Embryonic facial prominence (tissue), 1 donor: ENCODE measurements around the gene OSBPL5.

Source experiments
- DNase-seq: peaks from one replicate; pipeline ENCODE4 v3.0.0-alpha.2; 2016; ENCODE audit errors: extremely low spot score

Gene OSBPL5

DNA sequence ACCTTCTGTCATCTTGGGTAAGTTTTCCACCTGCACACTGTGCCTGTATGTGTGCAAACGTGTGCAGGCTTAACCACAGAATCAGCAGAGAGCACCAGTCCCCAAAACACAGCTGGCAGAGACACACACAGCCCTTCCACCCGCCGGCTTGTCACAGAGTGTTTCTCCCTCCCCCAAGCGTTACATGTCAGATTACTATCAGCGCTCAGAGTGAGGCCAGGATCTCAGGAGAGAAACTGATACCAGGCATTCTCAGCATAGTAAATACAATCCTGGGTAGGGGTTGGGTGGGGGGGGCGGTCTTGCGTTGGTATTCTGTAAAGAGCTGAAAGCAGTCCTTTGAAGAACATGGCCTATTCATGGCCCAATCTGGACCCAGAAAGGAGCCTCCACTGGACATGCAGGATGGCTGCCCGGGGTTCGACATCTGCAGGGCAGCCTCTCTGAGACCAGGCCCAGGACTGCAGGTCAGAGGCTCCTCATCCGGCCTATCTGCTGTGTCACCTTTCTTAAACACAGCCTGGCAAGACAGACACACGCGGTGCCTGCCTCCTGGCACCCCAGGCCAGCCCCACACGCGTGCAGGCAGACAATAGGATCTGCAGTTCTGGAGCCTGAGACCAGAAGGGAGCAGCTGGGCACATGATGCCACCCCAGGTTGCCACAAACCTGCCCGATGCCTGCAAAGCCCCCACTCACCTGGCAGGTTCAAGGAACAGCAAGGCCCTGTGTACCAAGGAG, 1.7 kb downstream of the OSBPL5 start:
- DNase-seq, result no peak

DNA sequence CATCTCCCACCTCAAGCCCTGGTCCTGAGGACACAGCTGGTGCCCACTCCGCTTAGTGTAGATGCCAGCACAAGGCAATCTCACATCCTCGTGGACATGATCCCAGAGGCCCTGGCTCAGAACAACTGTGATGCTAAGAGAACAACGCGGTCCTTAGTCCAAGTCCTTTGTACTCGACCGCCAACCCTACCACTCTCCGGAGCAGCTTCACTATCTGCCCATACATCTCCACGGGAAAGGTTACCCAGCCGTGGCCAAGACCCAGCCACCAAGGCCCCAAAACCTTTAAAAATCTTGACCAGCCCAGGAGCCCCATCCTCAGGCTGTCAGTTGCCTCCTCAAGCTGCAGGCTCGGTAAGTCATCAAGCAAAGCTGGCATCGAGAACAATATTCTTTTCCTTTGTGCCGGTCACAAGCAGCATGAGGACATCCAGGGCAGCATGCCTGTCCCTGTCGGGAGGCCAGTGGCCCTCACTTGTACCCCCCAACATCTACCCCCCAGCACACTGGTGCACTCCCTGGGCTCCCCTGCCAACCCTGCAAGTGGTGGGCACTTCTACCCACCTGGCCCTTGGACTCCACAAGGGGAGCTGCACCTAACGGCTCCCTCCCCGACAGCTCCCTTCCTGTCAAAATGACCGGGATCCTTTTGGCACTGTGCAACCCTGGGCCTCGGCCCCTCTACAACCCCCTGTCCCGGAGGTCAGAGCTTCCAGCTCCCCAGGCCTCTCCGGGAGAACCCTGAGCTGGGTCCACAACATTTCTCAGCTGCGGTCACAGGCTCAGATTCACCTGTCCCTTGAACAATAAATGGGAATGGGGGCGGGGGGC, 2.5 kb downstream of the OSBPL5 start:
- DNase-seq, result no peak

DNA sequence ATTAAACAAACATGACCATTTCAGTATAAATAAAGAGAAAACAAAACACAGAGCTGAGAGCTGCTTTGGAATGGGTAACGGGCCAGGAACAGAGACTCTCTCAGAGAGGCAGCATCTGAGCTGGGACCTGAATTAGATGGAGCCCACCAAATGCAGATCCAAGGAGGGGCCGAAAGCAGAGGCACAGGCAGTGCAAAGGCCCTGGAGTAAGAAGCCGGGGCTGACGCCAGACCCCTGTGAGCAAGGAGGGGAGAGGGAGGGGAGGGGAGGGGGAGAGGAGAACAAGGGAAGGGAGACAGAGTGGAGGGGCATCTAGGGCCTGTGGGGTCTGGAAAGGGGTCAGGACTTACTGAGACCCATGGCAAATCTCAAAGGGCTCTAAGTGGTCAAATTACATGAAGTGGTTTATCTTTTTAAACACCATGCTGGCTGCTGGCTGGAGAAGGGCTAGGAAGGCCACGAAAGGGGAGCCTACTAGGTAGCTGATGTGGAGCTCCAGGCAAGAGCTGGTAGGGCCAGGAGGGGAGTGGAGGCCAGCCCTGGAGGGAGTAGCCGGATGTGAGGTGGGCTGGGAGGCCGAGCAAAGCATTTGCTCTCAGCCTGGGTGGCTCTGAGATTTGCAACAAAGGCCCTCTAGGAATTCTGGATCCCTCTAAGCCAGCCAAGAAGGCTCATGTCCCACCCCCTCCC, 3.2 kb downstream of the OSBPL5 start:
- DNase-seq, result no peak

DNA sequence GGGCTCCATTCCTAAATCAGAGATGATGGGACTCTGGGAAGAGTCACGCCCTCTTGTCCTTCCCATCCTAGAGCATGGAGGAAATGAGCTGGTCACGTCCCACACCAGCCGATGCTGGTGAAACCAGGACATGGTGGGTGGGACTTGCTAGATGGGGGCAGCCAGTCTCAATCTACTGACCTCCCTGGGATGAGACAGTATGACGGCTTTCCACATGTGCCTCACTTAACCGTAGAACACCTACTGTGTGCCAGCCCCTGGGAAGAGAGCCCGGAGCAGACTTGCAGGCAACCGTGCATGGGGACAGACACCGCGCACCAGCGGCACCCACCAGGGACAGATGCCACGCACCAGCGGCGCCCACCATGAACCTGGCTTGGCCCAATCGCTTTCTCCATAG, 3.8 kb downstream of the OSBPL5 start:
- no peak for DNase-seq

DNA sequence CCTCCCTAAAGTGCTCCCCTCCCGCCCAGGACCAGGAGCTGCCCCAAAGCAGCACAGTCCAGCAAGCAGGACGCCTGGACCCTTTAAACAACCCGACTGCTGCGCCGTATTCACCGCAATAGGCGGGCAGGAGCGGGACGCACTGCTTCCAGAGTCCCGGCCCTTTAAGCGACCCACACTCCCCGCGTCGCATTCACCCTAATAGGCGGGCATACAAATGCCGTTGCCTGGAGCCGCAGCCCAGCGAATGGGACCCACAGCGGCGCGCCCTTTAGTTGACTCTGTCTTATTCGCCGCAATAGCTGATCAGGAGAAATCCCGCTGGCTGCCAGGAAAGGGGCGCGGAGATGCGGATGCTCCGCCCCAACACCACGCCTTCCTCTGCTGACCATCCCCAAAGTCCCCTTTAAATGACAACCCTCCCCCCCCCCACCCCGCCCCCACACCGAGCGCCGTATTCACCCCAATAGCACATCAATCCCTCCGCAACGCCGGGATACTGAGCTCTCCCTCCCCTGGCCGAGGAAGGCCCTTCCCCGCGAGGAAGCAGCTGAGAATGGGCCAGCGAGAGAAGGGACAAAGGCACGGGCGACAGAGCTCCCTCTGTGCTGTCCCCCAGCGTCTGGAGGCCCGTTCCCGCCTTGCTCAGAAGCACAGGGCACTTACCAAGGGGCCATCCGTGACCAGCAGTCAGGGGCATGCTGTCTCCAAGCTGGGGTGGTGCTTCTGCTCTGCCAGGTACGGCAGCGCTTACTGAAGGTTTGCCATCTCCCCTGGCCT, 4.7 kb downstream of the OSBPL5 start:
- DNase-seq, result peak; percentile 82

DNA sequence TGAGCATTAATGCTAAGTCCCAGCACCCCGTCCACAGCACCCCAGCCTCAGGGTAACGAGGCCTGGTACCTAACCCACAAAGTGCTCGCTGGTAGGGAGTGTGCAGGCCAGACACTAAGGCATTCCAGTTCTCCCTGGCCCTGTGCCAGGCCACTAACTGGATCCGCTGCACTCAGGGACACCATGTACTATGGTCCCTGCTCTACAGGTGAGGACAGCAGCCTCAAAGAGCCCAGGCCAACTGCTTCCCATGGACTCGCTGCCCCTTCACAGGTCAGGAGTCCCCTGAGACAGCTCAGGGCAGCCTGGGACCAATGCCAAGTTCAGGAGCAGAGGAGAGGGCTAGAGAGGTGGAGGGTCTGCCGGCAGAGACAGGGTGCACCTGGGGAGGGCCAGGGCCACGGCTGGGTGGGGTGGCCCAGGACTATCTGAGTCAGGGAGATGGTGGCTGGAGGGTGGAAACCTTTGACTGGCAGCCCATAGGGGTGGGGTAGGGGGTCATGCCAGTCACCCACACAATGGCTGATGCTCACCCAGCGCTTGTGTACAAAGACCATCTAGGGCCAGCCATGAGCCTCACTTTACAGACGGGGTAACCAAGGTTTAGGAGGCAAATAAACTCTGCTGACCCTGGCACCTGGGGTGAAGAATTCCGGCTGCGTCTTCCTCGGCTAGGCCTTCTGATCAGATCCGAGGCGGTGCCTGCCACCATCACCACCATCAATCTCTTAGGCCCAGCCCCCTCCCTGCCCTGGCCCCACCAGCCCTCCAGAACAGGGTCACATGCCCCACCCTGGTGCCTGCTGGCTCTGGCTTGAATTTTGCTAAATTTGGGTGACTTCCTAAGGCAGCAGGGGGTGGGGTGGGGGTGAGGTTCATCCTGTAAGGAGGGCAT, 5.6 kb downstream of the OSBPL5 start:
- DNase-seq, result no peak

DNA sequence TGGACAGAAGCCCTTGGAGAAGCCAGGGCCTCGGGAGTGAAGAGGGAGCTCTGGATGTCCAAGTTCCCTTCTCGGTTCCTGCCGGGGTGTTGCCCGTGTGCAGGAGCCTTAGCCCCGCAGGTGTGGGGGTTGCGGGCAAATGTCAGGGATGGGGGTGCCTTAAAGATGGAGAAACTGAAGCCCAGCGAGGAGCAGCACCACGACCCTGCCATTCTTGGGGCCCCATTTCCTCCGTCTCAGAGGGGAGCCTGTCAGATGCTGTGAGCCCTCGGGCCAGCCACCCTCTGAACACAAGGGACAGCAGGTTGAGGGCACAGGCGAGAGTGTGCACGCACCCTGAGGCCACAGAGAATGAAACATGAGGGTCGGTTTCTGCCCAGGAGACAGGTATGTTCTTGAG, 6.3 kb downstream of the OSBPL5 start:
- no peak for DNase-seq

DNA sequence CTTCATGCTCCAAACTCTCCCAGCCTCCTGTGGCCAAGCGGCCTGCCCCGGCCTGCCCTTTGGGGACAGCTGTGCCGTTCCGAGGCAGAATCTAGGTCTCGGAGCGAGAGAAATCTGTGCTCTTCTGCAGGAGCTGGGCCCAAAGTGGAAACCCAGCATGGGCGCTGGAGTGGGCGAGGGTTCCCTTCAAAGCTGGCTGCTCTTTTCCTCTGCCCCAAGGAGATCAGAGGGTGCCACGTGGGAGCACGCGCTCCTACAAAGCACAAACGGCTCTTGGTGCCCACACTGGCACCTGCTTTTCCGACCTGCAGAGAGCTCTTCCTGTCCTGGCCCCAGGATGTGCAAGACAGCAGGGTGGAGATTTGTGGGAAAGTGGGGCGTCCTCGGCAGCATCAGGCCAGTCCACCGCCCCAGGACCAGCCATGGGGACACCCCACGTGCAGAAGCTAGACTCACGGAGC, 6.9 kb downstream of the OSBPL5 start:
- DNase-seq, result no peak

DNA sequence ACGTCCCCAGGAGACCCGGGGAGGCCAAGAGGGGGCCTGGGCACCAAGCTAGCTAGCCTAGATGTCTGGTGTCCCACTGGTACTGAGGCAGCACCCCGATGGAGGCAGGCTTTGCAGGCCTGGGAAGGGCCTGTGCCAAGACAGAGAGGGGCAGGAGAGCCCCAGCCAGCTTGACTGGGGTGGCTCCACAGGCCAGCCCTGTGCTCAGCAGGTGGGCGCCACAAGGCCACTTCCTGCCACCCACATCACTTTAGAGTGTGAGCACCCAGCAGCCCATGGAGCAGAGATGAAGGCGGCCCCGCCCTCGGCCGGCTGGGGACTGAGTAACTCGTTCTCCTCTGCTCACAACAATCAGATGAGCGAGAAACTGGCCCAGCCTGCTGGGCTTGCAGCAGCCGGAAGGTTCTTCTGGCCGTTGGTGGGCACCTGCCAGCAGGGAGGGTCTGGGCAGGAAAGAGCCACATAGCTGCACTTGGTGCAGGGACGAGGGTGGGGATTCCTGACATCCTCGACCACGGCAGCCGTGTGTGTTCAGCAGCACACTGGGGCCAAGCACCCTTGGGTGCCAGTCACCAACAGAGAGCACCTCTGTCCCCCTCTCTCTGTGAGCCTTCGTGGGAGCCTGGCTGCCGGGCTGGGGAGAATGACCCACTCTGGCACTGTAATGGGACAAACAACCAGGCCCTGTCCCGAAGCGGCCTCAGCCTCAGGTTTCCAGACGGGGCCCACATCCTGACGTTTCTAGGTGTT, 7.6 kb downstream of the OSBPL5 start:
- no peak for DNase-seq

DNA sequence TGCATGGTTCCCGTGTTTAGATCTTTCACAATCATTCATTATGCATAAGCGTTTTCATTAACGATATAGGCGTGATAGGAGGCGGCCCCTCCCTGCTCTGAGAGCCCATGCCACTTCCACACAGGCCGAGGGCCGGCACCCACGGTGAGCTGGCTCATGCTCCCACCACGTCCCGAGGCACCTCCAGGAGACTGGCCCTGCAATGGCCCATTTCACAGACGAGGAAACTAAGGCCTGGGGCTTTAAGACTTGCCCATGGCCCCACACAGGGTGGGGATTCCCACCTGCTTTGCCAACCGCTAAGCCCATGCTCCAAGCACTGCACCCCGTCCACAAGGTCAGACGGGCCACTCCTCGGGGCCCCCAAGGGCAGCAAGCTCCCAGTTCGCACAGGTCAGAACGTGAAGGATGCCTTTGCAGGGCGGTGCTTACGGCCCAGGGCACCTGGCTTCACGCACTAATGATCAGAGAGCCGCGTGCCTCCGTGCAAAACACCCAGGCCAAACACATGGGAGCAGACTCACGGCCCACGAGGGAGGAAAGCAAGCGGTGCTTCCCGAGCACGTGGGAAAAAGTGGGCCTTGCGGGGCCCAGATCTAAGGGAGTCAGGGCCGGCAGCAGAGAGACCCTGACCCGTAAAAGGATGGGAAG, 8.3 kb downstream of the OSBPL5 start:
- DNase-seq, result no peak

DNA sequence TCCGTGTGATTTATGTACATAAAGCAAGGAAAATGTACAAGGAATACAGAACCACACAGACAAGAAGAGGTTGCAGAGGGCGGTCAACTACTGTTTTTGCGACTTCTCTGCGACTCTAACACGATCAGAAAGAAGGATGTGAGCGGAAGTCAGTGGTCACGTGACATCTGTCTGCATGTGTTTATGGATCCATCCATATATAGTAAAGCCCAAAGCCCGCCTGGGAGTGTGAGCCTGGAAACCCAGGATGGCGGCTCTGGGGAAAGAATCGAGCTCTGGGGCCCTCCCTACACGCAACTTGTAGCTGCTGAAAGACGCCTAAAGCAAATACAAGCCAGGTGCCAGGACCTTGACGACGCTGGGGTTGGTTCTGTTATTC, 8.8 kb downstream of the OSBPL5 start:
- DNase-seq, result no peak

DNA sequence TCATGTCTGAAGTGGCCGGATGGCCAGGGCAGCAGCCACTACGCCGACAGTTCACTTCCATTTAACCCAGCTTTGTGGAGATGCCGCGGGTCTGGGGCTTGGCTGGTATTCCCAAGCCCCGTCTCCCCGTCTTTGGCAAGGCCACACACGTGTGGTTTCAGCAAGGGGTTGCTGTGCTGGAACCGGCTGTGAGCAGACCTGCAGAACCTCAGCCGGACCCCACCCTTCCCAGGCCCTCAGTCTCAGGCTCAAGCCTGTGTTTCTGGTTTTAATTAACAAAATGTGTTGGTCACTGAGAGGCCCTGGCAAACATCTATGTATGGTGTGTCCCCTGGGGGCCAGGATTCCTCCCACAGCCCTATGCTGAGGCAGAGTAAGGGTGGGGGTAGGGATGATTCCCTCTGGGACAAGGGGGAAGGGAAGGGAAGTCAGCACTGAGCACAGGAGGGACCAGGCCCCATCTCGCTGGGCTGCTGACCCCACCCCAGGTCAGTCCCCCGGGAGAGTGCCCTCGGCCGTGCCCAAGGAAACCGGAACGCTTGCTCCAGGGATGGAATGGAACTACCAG, 9.3 kb downstream of the OSBPL5 start:
- DNase-seq, result no peak

DNA sequence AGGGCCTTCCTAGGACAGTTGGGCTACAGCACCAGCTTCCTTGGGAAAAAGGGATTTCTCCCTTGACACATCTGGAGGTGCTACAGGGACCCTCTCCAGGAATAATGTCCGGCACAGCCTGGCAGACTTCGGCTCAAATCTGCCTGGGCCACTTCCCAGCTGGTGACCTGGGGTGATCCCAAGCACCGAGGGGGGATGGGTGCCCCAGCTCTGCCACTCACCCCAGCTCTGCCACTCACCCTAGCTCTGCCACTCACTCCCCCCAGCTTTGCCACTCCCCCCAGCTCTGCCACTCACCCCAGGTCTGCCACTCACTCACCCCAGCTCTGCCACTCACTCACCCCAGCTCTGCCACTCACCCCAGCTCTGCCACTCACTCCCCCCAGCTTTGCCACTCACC, 9.9 kb downstream of the OSBPL5 start:
- DNase-seq, result no peak

DNA sequence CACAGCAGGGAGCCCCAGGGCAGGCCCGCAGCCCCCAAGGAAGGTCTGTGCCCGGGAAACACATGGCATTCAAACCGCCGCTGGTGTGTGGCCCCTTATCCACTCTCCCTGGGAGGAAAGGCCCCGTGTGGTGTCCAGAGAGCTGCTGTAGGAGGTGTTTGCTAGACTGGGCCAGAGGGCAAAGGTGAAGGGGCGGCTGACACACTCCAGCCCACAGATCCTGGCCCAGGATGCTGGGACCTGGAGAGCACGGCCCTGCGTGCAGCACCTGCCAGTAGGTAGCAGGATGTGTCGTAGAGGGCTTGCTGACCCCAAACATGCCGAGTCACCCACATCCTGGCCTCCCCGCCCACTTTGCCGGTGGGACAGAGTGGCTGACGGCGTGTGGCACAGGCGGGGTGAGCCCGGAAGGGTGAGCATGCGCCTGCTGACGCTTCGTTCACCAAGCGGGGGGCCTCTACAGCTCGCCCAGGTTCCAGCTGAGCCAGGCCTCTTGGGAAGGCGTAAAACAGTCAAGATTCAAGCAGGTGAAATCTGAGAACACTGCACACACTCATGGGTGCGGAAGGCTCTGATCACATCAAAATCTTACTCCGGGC, 11.0 kb downstream of the OSBPL5 start:
- DNase-seq, result no peak

DNA sequence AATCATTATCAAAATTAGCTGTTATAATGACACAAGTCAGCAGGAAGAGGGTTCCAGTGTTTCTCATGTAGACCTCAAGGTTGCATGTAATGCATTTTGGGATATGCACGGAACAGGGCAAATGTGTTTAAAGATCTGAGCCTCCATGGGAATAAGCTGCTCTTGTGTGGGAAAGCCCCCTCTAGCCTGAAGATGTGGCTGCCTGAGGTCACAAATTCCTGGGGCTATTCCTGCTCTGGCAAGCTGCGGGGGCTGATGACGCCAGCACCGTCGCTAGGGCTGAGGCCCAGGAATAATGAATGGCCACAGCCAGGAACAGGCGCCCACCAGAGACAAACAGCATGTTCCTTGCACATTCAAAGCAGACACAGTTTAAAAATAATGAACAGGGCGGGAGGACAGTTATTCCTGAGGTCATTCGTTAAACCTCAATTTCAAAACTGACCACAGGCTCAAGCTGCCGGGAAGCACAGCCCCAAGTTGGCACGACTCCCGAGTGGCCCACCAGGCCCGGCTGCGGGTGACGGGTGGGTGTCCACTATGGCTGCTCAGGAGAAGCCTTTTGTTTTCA, 11.7 kb downstream of the OSBPL5 start:
- no peak for DNase-seq

DNA sequence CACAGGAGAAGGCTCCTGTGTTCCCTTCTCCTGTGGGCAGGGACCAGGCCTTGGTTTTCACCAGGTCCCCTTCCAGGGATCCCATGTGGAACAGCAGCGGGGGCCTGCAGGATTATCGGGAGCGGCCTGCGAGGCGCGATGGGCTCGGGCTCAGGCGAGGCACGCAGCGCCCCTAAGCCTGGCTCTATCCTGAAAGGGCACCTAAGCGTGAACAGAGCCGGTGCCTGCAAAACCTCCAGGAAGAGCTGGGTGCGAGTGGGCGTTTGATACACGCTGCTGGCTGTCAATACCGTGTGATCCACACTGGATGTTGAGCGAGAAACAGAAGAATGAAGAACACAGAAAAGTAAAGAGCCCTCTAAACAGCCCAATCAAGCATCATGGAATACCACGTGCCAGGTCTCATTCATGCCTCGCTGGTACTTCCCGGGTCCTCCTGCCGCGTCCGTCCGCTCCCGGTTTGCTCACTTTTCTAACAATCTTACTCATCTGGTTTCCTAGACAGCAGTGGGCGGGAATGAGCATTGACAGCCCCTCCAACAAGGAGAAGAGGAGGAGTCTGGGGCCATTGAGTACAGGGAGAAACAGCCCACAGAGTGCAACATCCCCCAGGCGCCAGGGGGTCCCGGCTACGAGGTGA, 12.5 kb downstream of the OSBPL5 start:
- DNase-seq, result no peak

DNA sequence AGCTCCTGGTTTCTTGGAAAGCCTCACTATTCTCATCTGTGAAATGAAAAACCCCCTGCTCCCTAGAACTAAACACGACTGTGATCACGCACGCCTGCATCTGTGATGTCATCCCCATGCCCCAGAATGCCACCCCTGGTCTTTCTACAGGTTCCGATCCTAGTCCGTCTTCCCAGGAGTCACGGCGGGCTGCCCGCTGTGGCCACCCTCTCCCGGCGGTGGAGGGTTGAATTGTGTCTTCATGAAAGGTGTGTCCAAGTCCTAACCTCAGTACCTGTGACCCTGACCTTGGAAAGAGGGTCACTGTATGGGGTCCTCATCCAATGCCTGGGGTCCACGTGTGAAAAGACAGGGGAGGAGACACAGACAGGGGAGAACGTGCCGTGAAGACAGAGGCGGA, 14.4 kb downstream of the OSBPL5 start:
- DNase-seq, result no peak

DNA sequence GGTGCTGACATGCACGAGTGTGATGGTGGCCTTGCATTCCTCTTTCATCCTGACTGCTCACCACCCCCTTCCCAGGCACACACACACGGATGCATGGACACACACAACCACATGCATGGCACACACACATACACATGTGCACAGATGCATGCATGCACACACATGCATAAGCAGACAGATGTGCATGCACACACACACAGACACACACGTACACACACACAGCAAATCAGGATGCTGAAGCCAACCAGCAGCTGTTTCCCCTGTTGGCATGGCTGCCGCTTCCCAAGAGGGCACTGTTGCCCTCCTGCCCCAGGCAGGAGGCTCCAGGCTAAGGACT, 15.3 kb downstream of the OSBPL5 start:
- no peak for DNase-seq
